ENCODE data around the gene AVPR2.

Gene AVPR2

DNA sequence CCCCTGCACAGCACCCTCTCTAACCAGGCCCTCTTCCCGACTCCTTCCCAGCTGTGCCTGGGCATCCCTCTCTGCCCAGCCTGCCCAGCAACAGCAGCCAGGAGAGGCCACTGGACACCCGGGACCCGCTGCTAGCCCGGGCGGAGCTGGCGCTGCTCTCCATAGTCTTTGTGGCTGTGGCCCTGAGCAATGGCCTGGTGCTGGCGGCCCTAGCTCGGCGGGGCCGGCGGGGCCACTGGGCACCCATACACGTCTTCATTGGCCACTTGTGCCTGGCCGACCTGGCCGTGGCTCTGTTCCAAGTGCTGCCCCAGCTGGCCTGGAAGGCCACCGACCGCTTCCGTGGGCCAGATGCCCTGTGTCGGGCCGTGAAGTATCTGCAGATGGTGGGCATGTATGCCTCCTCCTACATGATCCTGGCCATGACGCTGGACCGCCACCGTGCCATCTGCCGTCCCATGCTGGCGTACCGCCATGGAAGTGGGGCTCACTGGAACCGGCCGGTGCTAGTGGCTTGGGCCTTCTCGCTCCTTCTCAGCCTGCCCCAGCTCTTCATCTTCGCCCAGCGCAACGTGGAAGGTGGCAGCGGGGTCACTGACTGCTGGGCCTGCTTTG lies 1.1 kb downstream of the AVPR2 start:
- Histone ChIP-seq H3K4me1 (ENCODE audit: insufficient read depth, poor library complexity, severe bottlenecking) (peaks cover 13% of the 10 kb centered on the region), H3K4me3 (ENCODE audit: severe bottlenecking) (no peak overlapping the region), H3K9me3 (ENCODE audit: severe bottlenecking) (no peaks in the 10 kb centered on the region), H3K27ac (ENCODE audit: poor library complexity, severe bottlenecking) (no peak overlapping the region), H3K27me3 (ENCODE audit: insufficient read depth, poor library complexity, severe bottlenecking) (no peaks in the 10 kb centered on the region), H3K36me3 (ENCODE audit: low read depth) (no peaks in the 10 kb centered on the region)
- DNase-seq (ENCODE audit: low spot score) (no peak), ATAC-seq (ENCODE audit: low read depth) (no peak)
- TF ChIP-seq, protein P1, sequence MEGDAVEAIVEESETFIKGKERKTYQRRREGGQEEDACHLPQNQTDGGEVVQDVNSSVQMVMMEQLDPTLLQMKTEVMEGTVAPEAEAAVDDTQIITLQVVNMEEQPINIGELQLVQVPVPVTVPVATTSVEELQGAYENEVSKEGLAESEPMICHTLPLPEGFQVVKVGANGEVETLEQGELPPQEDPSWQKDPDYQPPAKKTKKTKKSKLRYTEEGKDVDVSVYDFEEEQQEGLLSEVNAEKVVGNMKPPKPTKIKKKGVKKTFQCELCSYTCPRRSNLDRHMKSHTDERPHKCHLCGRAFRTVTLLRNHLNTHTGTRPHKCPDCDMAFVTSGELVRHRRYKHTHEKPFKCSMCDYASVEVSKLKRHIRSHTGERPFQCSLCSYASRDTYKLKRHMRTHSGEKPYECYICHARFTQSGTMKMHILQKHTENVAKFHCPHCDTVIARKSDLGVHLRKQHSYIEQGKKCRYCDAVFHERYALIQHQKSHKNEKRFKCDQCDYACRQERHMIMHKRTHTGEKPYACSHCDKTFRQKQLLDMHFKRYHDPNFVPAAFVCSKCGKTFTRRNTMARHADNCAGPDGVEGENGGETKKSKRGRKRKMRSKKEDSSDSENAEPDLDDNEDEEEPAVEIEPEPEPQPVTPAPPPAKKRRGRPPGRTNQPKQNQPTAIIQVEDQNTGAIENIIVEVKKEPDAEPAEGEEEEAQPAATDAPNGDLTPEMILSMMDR (IDR thresholded peaks at IDR 0.05; ENCODE audit: poor library complexity, severe bottlenecking) = no peak

DNA sequence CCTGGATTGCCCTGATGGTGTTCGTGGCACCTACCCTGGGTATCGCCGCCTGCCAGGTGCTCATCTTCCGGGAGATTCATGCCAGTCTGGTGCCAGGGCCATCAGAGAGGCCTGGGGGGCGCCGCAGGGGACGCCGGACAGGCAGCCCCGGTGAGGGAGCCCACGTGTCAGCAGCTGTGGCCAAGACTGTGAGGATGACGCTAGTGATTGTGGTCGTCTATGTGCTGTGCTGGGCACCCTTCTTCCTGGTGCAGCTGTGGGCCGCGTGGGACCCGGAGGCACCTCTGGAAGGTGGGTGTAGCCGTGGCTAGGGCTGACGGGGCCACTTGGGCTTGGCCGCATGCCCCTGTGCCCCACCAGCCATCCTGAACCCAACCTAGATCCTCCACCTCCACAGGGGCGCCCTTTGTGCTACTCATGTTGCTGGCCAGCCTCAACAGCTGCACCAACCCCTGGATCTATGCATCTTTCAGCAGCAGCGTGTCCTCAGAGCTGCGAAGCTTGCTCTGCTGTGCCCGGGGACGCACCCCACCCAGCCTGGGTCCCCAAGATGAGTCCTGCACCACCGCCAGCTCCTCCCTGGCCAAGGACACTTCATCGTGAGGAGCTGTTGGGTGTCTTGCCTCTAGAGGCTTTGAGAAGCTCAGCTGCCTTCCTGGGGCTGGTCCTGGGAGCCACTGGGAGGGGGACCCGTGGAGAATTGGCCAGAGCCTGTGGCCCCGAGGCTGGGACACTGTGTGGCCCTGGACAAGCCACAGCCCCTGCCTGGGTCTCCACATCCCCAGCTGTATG lies 1.8 kb downstream of the AVPR2 start:
- ATAC-seq (ENCODE audit: low read depth) (no peak), DNase-seq (ENCODE audit: low spot score) (no peak)
- H3K9me3 ChIP-seq (ENCODE audit: severe bottlenecking) = no peaks in the 10 kb centered on the region
- TF ChIP-seq, protein P1 (IDR thresholded peaks at IDR 0.05; ENCODE audit: poor library complexity, severe bottlenecking) = no peak
- H3K27me3 ChIP-seq (ENCODE audit: insufficient read depth, poor library complexity, severe bottlenecking) = no peaks in the 10 kb centered on the region
- peaks cover 12% of the 10 kb centered on the region for H3K4me1 ChIP-seq (ENCODE audit: insufficient read depth, poor library complexity, severe bottlenecking)
- no peak overlapping the region for H3K27ac ChIP-seq (ENCODE audit: poor library complexity, severe bottlenecking)
- no peak overlapping the region for H3K4me3 ChIP-seq (ENCODE audit: severe bottlenecking)
- no peaks in the 10 kb centered on the region for H3K36me3 ChIP-seq (ENCODE audit: low read depth)

DNA sequence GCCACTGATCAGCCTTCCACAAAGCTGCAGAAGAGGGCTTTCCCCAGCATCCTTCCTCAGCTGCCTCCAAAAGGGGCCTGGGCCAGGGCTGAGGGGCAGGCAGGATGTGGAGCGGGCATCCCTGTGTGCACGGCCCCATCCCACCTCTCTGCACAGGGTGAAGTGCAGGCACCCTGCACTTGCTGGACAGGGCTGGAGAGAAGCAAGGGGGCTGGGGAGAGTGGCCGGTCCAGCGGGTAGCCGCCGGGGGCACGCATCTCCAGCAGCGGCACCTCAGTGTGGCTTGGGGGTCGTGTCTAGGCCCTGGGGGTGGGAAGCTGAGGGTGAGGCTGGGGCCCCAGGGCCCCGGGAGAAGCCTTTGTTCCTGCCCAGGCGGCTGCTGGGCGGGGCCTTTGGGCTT lies 3.0 kb downstream of the AVPR2 start:
- Histone ChIP-seq H3K4me1 (ENCODE audit: insufficient read depth, poor library complexity, severe bottlenecking) (peaks cover 3% of the 10 kb centered on the region), H3K27ac (ENCODE audit: poor library complexity, severe bottlenecking) (no peak overlapping the region), H3K36me3 (ENCODE audit: low read depth) (no peaks in the 10 kb centered on the region), H3K4me3 (ENCODE audit: severe bottlenecking) (no peak overlapping the region), H3K27me3 (ENCODE audit: insufficient read depth, poor library complexity, severe bottlenecking) (no peaks in the 10 kb centered on the region), H3K9me3 (ENCODE audit: severe bottlenecking) (no peaks in the 10 kb centered on the region)
- ATAC-seq (ENCODE audit: low read depth) (no peak; the same call in 2 of the 3 replicates), DNase-seq (ENCODE audit: low spot score) (no peak)
- TF ChIP-seq, protein P1 (IDR thresholded peaks at IDR 0.05; ENCODE audit: poor library complexity, severe bottlenecking) = no peak

DNA sequence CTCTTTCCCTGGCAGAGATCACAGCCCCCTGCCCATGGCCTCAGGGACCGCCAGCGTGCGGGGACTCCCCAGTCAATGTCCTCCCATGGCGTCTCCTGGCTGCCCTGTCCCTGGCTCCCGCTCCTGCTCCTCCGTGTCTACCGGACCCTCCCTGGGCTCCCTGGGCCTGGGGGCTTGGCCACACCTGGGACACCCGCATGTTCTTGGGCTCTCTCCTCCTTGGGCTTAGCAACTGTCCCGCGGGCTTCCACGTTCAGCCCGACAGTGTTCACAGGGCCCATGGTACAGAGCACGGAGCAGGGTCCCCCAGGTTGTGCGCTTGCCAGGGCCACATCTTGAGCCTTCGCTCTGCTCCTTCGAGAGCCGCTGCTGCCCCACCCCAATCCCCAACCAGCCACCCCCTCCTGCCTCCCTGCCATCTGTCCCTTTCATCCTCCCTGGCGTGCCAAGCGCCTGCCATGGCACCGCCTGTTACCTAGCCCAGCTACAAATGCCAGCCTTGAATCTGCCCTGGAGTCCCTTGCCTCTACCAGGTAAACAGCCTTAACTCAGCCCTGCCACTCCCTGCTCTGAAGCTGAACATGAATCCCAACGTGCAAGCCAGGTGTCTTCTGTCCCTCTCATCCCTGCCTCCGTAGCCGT lies 3.9 kb downstream of the AVPR2 start:
- no peak overlapping the region for H3K27ac ChIP-seq (ENCODE audit: poor library complexity, severe bottlenecking)
- H3K36me3 ChIP-seq (ENCODE audit: low read depth) = no peaks in the 10 kb centered on the region
- no peak for ATAC-seq (ENCODE audit: low read depth)
- no peaks in the 10 kb centered on the region for H3K4me1 ChIP-seq (ENCODE audit: insufficient read depth, poor library complexity, severe bottlenecking)
- no peaks in the 10 kb centered on the region for H3K9me3 ChIP-seq (ENCODE audit: severe bottlenecking)
- no peak for DNase-seq (ENCODE audit: low spot score)
- H3K27me3 ChIP-seq (ENCODE audit: insufficient read depth, poor library complexity, severe bottlenecking) = no peaks in the 10 kb centered on the region
- TF ChIP-seq, protein P1 (IDR thresholded peaks at IDR 0.05; ENCODE audit: poor library complexity, severe bottlenecking) = no peak
- H3K4me3 ChIP-seq (ENCODE audit: severe bottlenecking) = no peak overlapping the region

All from RWPE2 (cell line).